ENCODE results near the gene PFDN2.
"Not testable (repeated sequence)": the region's sequence is repeated elsewhere in the genome, so short reads cannot be mapped to it uniquely, and the experiment has no call there.

Gene PFDN2

DNA sequence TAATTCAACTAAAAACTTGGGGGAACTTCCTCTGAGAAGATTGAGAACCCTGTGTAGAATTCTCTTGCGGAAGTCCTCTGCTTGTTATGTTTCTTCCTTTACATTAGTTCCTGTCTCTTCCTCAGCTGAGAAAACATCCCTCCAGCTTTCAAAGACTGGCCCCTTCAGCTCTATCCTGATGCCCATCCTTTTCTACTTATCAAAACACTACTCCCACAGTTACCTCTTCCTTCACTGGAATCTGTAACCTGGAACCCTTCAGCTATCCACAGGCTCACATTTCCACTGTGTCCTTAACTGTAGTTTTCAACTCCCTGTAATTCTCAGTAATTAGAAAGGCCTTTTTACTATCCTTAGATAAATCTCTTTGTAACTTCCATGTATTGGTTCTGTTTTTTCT is 20.6 kb upstream of the PFDN2 start:
- DNase-seq, result no peak

GRCh38 chr1:161137881-161138280 is 20.0 kb upstream of the PFDN2 start:
- no peak for DNase-seq

- DNase-seq, result no peak
Measured at GRCh38 chr1:161133220-161133740, 15.4 kb upstream of the PFDN2 start.

DNA sequence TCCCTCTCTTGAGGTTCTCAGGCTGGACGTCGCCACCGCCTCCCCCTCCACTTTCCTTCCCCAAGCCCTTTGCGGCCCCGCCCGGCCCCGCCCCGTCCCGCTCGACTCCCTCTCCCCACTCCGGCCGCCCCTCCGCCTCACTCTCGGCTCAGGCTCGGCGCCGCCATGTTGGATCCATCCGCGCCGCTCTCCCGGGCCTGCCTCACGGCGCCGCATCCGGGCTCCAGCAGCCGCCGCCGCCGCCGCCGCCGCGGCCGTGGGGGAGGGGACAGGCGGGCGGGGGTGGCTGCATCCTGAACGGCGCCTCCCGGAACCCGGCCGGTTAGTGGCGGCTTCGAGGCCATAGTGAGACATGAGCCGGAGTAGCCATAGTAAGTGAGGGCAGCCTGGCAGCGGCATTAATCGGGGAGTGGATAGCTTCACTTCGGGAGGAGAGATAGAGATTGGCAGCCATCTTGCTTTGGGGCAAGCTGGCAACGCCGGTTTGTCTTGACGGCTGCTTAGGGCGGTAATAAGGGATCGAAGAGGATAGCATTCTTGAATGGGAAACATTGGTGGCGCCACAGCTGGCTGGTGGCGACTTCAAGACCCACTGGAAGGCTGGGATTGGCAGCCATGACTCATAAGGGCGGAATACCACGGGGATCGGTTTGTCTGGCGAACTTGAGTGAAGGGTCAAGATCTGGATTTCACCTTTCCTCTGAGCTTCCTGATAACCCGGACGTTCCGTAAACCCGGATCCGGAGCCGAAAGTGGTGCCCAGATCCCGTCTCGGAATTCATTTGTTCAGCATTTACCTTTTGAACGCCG is 14.8 kb upstream of the PFDN2 start, which contains the start of gene DEDD:
DEDD (minus strand) TSS at position 258 of the 810 bp plus-strand sequence. CDS start 8,205 bp downstream, outside the sequence.
- peak; percentile 98 for DNase-seq

- no peak for DNase-seq
Measured at GRCh38 chr1:161131523-161132409, 13.9 kb upstream of the PFDN2 start.

GRCh38 chr1:161130266-161130665 is 12.4 kb upstream of the PFDN2 start:
- DNase-seq, result no peak

- no peak for DNase-seq
Measured at GRCh38 chr1:161128591-161129420, 11.0 kb upstream of the PFDN2 start.

DNA sequence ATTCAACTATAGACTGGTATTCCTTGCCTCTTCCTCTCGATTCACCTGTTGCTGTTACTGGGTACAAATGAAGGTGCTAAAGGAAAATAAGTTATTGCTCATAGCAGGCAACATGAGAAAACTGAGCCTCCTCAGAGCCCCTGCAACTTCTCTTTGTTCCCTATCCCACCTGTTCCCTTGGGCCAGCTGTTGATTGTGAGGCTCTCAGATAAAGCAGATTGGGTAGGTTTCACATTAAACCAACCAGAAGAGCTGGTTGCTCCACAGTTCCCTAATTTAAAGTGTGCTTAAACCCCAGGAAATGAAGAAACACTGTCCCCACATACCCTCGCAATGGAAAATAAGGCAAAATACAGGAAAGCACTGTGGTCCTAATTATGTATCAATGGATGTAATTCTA is 9.8 kb upstream of the PFDN2 start:
- no peak for DNase-seq

- DNase-seq, result no peak
Measured at GRCh38 chr1:161122967-161123366, 5.1 kb upstream of the PFDN2 start.

DNA sequence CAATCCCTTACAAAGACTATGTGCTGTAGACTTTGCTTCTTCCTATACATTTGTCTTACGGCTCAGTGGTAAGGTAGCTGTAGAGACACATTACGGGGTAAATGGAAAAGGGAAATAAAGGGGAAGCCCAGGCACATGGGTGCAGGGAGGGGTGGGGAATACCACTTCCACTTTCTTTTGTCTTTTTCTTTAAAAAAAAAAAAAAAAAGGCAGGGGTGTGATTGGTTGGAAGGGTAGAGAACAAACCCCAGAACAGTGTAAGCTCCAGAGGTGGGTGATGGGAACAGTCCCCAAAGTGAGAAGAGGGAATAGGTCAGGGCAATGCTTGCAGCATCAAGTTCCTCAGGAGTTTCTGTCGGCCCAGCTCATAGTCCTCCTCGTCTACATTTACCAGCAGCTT is 4.0 kb upstream of the PFDN2 start:
- DNase-seq, result no peak

- no peak for DNase-seq
Measured at GRCh38 chr1:161121042-161121650, 3.3 kb upstream of the PFDN2 start.

GRCh38 chr1:161119092-161119903 is 1.5 kb upstream of the PFDN2 start:
- DNase-seq, result no peak

DNA sequence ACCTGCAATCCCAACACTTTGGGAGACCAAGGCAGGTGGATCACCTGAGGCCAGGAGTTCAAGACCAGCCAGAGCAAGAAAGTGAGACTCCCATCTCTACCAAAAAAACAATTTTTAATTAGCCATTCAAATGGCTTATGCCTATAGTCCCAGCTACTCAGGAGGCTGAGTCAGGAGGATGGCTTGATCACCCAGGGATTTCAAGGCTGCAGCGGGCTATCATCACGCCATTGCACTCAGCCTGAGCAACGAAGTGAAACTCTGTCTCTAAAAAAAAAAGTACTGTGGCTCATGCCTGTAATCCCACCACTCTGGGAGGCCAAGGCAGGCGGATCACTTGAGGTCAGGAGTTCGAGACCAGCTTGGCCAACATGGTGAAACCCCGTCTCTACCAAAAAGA is 1.9 kb downstream of the PFDN2 start:
- not testable (repeated sequence) for DNase-seq

- DNase-seq, result no peak
Measured at GRCh38 chr1:161115132-161115711, 2.6 kb downstream of the PFDN2 start.

DNA sequence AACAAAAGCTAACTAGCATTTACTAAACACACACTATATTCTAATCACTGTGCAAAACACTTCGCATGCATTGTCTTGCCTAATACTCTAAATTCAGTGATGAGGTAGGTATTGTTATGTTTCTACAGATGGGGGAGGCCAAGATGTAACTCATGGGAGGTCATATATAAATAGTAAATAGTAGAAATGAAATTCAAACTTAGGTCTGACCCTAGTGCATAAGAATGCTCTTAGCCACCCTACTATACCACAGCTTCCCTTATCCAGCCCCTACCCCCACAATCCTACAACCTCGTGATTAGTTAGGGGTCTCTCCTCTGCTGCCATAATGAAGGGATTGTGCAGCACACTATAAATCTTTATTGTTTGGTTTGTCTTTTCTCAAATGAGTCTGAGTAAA is 3.3 kb downstream of the PFDN2 start:
- no peak for DNase-seq

- no peak for DNase-seq
Measured at GRCh38 chr1:161113915-161114314, 3.9 kb downstream of the PFDN2 start.

- no peak for DNase-seq
Measured at GRCh38 chr1:161111527-161111926, 6.3 kb downstream of the PFDN2 start.

DNA sequence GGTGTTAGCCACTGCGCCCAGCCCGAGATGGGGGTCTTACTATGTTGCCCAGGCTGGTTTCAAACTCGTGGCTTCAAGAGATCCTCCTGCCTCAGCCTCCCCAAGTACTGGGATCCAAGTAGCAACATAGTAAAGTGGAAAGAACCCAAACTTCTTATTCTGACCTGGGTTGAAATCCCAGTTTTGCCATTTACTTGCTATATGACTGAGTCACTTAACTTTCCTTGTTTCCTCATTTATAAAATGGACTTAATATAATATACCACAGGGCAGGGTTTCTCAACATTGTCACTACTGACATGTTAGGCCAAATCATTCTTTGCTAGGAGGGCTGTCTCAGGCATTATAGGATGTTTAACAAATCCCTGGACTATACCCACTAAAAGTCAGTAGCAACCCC is 6.7 kb downstream of the PFDN2 start:
- no peak for DNase-seq

GRCh38 chr1:161106431-161106830 is 11.4 kb downstream of the PFDN2 start:
- DNase-seq, result no peak

GRCh38 chr1:161100556-161100955 is 17.3 kb downstream of the PFDN2 start:
- no peak for DNase-seq
